Esophagus squamous epithelium (tissue), 5 donors: ENCODE results near the gene TGFBRAP1. TPM values are rescaled to one million over a fixed set of nuclear protein-coding genes. Genes with fewer than 3 reads are reported as not detected.
A peak's percentile ranks its signal among the peaks of the same experiment; 100 is the strongest.

Experiments
- DNase-seq: peaks from one replicate; lab custom pipeline; 2025; lab: John Stamatoyannopoulos, UW
- H3K27ac ChIP-seq, 4 donors: fragments of 200-600 bp; sonication (generic); one replicate each; pipeline ENCODE4 v1.5.1; 2016 to 2019; ENCODE audit warnings: mild to moderate bottlenecking in 1 of 4
- H3K27me3 ChIP-seq, 4 donors: fragments of 200-600 bp; sonication (generic); 1 replicate in 3 of 4; 2 replicates in 1 of 4; pipeline versions ENCODE4 v1.5.1 to v1.6.0; 2017 to 2021; ENCODE audit warnings: antibody characterized with exemption in 1 of 4
- H3K36me3 ChIP-seq, 3 donors: fragments of 200-600 bp; sonication (generic); one replicate each; pipeline ENCODE4 v1.5.1; 2016 to 2019
- H3K4me1 ChIP-seq, 3 donors: fragments of 200-600 bp; sonication (generic); one replicate each; pipeline ENCODE4 v1.5.1; 2017 to 2019
- H3K4me3 ChIP-seq, 4 donors: fragments of 200-600 bp; sonication (generic); 1 replicate in 3 of 4; 2 replicates in 1 of 4; pipeline ENCODE4 v1.5.1; 2016 to 2019; ENCODE audit warnings: mild to moderate bottlenecking in 2 of 4, moderate library complexity in 1 of 4
- H3K9me3 ChIP-seq, 3 donors: fragments of 200-600 bp; sonication (generic); one replicate each; pipeline ENCODE4 v1.5.1; 2016 to 2019
- CTCF ChIP-seq, 6 experiments: fragments of 450-650 bp in 4 of 6; fragments of 200-600 bp in 2 of 6; sonication (generic) in 2 of 6; IDR thresholded peaks; one replicate each; pipeline ENCODE4 v1.5.1; 2016 to 2019; ENCODE audit warnings: antibody characterized with exemption in 6 of 6, mild to moderate bottlenecking in 4 of 6, moderate library complexity in 4 of 6
- POLR2A ChIP-seq, 4 donors: fragments of 450-650 bp; IDR thresholded peaks; one replicate each; pipeline ENCODE4 v1.6.1; 2017; ENCODE audit warnings: antibody characterized with exemption in 4 of 4, mild to moderate bottlenecking in 4 of 4, moderate library complexity in 3 of 4
- WGBS, 2 donors: methylation state at CpG; one replicate each; pipeline ENCODE4 v1.1.5; 2018; 5-methylcytosine and 5-hydroxymethylcytosine counted together
- intact Hi-C: fragments of 100-400 bp; cut with DNase I; formaldehyde crosslinking; loops from one replicate; pipeline ENCODE4 v1.15.0; 2022
- total RNA-seq, 4 donors: library from RNA; depleted of rRNA; stranded (reverse); fragments of >200 nt; gene quantifications; one replicate each; pipeline ENCODE4 v1.1.0, GENCODE V29; 2016
- donor health status: DM: yes; HTN: yes; CAD: no.

The TGFBRAP1 gene
- total RNA-seq, 4 donors from 2014 or later = 11.7 to 24.6 (median 15.6) TPM

- WGBS, 2 donors = 65 to 69% methylated on average over 9 to 10 of the region's 14 CpGs
- Histone ChIP-seq H3K36me3 (no peaks in the 10 kb centered on the region), H3K27me3 (peaks cover 0 to 24% (median 0%) of the 10 kb centered on the region in 4 donors), H3K4me1 (peaks cover 0 to 20% (median 0%) of the 10 kb centered on the region in 3 donors), H3K4me3 (no peak overlapping the region), H3K27ac (no peak overlapping the region), H3K9me3 (no peaks in the 10 kb centered on the region)
- TF ChIP-seq POLR2A (IDR thresholded peaks at IDR 0.05) (no peak), CTCF (IDR thresholded peaks at IDR 0.05) (no peak)
- no peak for DNase-seq
- intact Hi-C loops = no loop called here
Observed at GRCh38 chr2:105238664-105239240, 90.8 kb downstream of the TGFBRAP1 start.

- Histone ChIP-seq H3K27me3 (peaks cover 0 to 24% (median 0%) of the 10 kb centered on the region in 4 donors), H3K27ac (no peak overlapping the region), H3K9me3 (no peaks in the 10 kb centered on the region), H3K36me3 (no peaks in the 10 kb centered on the region), H3K4me1 (peaks cover 0 to 20% (median 0%) of the 10 kb centered on the region in 3 donors), H3K4me3 (no peak overlapping the region)
- TF ChIP-seq POLR2A (IDR thresholded peaks at IDR 0.05) (no peak), CTCF (IDR thresholded peaks at IDR 0.05) (no peak)
- DNase-seq = no peak
- intact Hi-C loops = loop anchor here (2.0 kb wide), 1 partner anchor 122 kb away; no protein-coding TSS in a partner anchor
- WGBS, 2 donors = 47 to 73% methylated on average over 21 to 25 of the region's 41 CpGs
Observed at GRCh38 chr2:105237045-105237765, 92.3 kb downstream of the TGFBRAP1 start.

- no peak for DNase-seq
Observed at GRCh38 chr2:105236060-105236424, 93.5 kb downstream of the TGFBRAP1 start.

GRCh38 chr2:105235388-105236059 lies 94.0 kb downstream of the TGFBRAP1 start:
- DNase-seq = peak; percentile 8
- Histone ChIP-seq H3K9me3 (no peaks in the 10 kb centered on the region), H3K4me3 (no peak overlapping the region), H3K27ac (no peak overlapping the region), H3K4me1 (peaks cover 0 to 20% (median 0%) of the 10 kb centered on the region in 3 donors), H3K36me3 (no peaks in the 10 kb centered on the region), H3K27me3 (peaks cover 0 to 17% (median 0%) of the 10 kb centered on the region in 4 donors)
- peak; percentile 34 to 68 (median 58) for TF ChIP-seq CTCF (IDR thresholded peaks at IDR 0.05)
- no peak for TF ChIP-seq POLR2A (IDR thresholded peaks at IDR 0.05)
- WGBS, 2 donors = 8 to 16% methylated on average over 11 to 12 of the region's 12 CpGs
- intact Hi-C loops = loop anchor here (2.0 kb wide), 1 partner anchor 121 kb away; no protein-coding TSS in a partner anchor

More at GRCh38 chr2:105236060-105236424, 93.5 kb downstream of the TGFBRAP1 start:
- H3K36me3 ChIP-seq = no peaks in the 10 kb centered on the region
- peaks cover 0 to 20% (median 0%) of the 10 kb centered on the region in 3 donors for H3K4me1 ChIP-seq
- WGBS, 2 donors = 28 to 41% methylated on average over 5 of the region's 5 CpGs
- no peak overlapping the region for H3K4me3 ChIP-seq
- no peaks in the 10 kb centered on the region for H3K9me3 ChIP-seq
- TF ChIP-seq CTCF (IDR thresholded peaks at IDR 0.05) = no peak
- TF ChIP-seq POLR2A (IDR thresholded peaks at IDR 0.05) = no peak
- no peak overlapping the region for H3K27ac ChIP-seq
- H3K27me3 ChIP-seq = peaks cover 0 to 17% (median 0%) of the 10 kb centered on the region in 4 donors
- intact Hi-C loops = loop anchor here (2.0 kb wide), 1 partner anchor 121 kb away; no protein-coding TSS in a partner anchor
